HG03025 (cell line): ENCODE data around the gene C9orf50.

ENCODE experiments used
- ATAC-seq: cut with Tn5 transposase; IDR thresholded peaks from one replicate; pipeline ENCODE4 v1.9.1; 2021; ENCODE audit warnings: mild to moderate bottlenecking, moderate library complexity; ENCODE audit not compliant: unreplicated experiment, low FRiP score

C9orf50 gene

DNA sequence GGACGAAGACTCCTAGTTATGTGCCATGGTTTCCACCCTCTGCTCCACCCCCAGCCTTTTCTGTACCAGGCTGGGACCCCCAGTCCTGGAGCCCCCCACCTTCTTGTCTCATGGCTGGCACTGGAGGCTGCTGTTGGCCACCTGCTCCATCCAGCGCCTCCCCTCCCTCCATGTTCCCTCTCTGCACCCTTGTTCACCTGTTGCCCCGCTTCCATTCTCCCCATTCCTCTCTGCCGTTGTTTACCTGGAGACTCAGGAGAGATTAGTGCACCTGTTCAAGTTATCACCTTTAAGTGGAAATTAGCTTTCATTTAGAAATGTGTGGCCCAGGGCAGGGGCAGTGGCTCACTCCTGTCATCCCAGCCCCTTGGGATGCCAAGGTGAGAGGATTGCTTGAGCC is 12.3 kb upstream of the C9orf50 start:
- ATAC-seq: no peak

GRCh38 chr9:129632460-129632859 is 11.6 kb upstream of the C9orf50 start:
- no peak for ATAC-seq

GRCh38 chr9:129631674-129632129 is 10.8 kb upstream of the C9orf50 start:
- no peak for ATAC-seq

DNA sequence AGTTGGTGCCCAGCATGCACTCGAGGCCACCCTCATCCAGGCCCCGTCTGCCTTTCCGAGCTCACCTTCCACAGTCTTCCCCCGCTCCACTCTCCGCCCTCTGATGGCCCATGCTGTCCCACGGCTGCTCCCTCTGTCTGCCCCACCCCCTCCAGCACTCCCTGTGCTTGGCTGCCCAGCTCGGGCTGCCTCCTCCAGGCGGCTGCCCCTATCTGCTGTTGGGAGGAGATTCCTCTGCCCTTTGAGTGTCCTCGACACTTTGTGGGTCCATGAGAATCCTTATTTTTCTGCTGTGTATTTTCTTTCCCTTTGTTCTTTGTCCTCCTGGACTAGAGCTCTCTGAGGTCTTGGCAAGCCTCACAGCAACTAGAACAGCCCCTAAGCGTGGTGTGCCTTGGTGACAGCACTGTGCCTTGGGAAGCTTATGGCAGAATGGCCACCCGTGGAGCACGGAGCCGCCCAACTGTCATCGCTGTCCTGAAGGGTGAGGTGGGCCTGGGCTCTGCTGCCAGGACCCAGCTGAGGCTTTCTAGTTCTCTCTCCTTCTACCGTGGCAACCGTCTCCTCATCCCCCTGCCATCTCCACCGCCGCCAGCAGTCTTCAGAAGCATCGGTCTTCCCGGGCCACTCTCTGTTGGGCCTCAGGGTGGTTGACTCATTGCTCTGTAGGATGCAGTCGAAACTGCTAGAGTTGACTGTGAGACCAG is 10.2 kb upstream of the C9orf50 start:
- no peak for ATAC-seq

DNA sequence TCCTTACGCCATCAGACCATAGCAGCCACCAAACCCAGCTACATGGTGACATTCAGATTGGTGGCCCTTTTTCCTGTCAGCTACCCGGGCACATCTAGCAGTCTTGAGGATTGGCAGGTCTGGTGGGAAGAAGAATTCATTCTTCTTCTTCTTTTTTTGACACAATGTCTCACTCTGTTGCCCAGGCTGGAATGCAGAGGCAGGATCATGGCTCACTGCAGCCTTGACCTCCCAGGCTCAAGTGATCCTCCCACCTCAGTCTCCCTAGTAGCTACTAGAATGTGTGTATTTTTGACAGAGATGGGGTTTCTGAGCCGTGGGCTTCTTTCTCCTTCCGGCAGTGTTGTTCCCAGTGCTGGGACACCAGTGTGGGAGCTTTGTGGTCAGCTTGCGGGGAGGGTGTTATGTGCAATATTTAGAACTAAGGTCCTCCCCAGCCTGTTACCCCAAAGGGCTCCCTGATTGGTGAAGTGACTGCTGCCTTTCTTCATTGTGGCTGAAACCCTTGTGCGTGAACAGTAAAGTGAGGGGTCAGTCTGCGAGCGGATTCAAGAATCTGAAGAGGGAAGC is 8.4 kb upstream of the C9orf50 start:
- ATAC-seq: no peak

GRCh38 chr9:129628709-129629108 is 7.8 kb upstream of the C9orf50 start:
- ATAC-seq: no peak

GRCh38 chr9:129627556-129628440 is 6.9 kb upstream of the C9orf50 start:
- ATAC-seq: no peak

- ATAC-seq: no peak
Observed at GRCh38 chr9:129626625-129627284, 5.9 kb upstream of the C9orf50 start.

- ATAC-seq: no peak
Observed at GRCh38 chr9:129626079-129626624, 5.3 kb upstream of the C9orf50 start, which contains the start of gene NTMT1. Gene NTMT1, plus strand, starts transcription at chr9:129626163. Its CDS starts 6,541 bp downstream, at chr9:129632704.

DNA sequence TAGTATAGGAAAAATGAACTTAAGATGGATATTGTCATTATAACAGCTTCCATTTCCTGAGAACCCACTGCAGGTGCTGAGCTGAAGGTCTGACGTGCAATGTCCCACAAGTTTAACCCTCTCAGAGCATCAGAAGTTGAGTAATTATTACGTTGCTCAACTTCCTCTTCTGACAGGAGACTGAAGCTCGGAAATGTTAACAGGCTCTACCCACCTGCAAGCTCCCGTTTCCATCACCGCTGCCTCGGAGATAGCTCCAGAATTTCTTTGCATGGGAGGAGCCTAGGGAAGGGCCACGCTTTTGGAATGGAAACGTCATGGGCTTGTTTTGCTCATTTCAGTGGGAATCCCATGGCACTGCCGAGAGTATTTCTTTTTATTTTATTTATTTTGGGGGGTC is 4.0 kb upstream of the C9orf50 start:
- no peak for ATAC-seq

GRCh38 chr9:129624168-129624759 is 3.4 kb upstream of the C9orf50 start:
- ATAC-seq: no peak

GRCh38 chr9:129623331-129623730 is 2.4 kb upstream of the C9orf50 start:
- ATAC-seq: no peak

- ATAC-seq: no peak
Observed at GRCh38 chr9:129619787-129620668, 873 bp downstream of the C9orf50 start.

GRCh38 chr9:129617167-129617566 is 3.7 kb downstream of the C9orf50 start:
- ATAC-seq: no peak

GRCh38 chr9:129615407-129616285 is 5.3 kb downstream of the C9orf50 start:
- no peak for ATAC-seq

- ATAC-seq: no peak
Observed at GRCh38 chr9:129614932-129615331, 6.0 kb downstream of the C9orf50 start.

GRCh38 chr9:129613520-129614175 is 7.3 kb downstream of the C9orf50 start:
- no peak for ATAC-seq
